ENCODE measurements around the gene P4HTM. TPM values are rescaled to one million over a fixed set of nuclear protein-coding genes. Genes with fewer than 3 reads are reported as not detected.

The P4HTM gene
- total RNA-seq, 1 experiment from 2014 or later: 17.6 TPM

DNA sequence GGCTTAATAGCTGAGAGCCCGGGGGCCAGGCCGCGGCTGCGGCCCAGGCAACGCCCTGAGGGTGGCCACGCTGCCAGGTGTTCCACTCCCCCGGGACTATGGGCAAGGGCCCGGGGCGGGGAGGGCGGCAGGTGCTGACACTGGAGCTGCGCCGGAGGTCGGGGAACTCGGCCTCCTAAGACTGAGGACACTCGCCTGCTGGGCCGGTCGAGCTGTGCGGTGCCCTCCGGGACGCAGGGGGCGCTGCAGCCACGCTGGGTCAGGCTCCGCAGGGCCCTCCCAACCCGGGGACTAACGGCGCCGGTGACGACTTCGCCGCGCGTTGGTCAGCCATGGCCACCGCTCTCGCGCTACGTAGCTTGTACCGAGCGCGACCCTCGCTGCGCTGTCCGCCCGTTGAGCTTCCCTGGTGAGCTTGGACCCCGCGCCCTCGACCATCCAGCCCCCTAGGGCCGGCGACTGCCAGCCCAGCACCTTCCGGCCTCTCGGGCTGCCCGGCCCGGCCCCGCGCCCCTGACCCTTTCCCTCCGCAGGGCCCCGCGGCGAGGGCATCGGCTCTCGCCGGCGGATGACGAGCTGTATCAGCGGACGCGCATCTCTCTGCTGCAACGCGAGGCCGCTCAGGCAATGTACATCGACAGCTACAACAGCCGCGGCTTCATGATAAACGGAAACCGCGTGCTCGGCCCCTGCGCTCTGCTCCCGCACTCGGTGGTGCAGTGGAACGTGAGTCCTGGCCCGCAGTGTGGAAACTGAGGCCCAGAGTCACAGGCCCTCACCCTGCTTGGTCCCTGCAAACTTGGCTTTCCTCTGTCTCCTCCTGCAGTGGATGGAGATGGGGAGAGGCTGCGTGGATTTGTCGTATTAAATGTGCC lies 32.0 kb downstream of the P4HTM start, which contains the start of gene NDUFAF3:
NDUFAF3 (plus strand) TSS at position 309 of the 875 bp plus-strand sequence; CDS start at position 333, 24 bp downstream.
- peak; percentile 98 for DNase-seq
- Histone ChIP-seq H3K27me3 (ENCODE audit: control insufficient read depth, insufficient read depth, low read length) (no peaks in the 10 kb centered on the region), H3K36me3 (replicated peaks; ENCODE audit: control insufficient read depth, insufficient read depth, low read length) (peaks cover 35% of the 10 kb centered on the region), H3K4me3 (ENCODE audit: insufficient read depth, low read depth, low read length) (peak within 1 kb of the TSS; percentile 96)

DNA sequence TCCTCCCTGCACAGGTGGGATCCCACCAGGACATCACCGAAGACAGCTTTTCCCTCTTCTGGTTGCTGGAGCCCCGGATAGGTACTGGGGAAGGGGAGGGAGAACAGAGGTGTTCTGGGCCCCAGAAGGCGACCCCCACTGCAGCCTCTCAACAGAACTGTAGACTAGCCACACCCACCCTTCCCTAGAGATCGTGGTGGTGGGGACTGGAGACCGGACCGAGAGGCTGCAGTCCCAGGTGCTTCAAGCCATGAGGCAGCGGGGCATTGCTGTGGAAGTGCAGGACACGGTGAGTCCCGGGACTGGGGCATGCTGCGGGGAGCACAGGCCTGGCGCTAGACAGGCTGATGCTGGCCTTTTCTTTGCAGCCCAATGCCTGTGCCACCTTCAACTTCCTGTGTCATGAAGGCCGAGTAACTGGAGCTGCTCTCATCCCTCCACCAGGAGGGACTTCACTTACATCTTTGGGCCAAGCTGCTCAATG lies 32.7 kb downstream of the P4HTM start:
- no peaks in the 10 kb centered on the region for H3K27me3 ChIP-seq (ENCODE audit: control insufficient read depth, insufficient read depth, low read length)
- H3K4me3 ChIP-seq (ENCODE audit: insufficient read depth, low read depth, low read length): peak overlapping the region; percentile 96
- DNase-seq: peak; percentile 62
- peaks cover 39% of the 10 kb centered on the region for H3K36me3 ChIP-seq (replicated peaks; ENCODE audit: control insufficient read depth, insufficient read depth, low read length)

DNA sequence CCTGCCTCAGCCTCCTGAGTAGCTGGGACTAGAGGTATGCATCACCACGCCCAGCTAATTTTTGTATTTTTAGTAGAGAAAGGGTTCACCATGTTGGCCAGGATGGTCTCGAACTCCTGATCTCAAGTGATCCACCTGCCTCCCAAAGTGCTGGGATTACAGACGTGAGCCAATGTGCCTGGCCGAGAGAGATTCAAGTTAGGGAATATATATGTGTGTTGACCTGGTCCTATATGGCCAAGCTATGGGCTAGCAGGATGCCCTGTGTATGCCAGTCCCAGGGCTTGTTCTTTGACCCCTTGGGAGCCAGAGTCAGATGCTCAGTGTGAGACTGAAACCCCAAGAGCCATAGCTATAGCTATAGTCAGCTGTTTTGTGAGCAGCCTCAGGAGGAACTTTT lies 33.7 kb downstream of the P4HTM start:
- DNase-seq: no peak
- Histone ChIP-seq H3K27me3 (ENCODE audit: control insufficient read depth, insufficient read depth, low read length) (no peaks in the 10 kb centered on the region), H3K36me3 (replicated peaks; ENCODE audit: control insufficient read depth, insufficient read depth, low read length) (peaks cover 42% of the 10 kb centered on the region), H3K4me3 (ENCODE audit: insufficient read depth, low read depth, low read length) (no peak overlapping the region)

DNA sequence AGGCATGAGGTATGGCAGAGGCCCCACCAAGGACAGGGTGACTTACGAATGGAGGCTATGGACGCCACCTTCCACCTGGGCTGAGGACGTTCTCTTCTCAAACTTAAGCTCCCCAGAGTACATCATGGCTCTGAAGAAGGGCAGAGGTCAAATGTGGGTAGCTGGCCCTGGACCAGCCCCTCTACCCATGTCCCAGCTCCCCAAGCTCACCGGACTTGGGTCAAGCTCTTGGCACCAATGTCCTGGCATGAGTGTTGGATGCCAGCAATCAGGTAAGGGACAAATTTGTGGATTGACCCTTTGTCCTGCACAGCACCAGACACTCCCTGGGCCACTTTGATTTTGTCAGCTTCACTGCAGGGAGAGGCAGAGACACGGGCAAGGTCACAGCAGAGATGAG lies 34.4 kb downstream of the P4HTM start:
- Histone ChIP-seq H3K27me3 (ENCODE audit: control insufficient read depth, insufficient read depth, low read length) (no peaks in the 10 kb centered on the region), H3K36me3 (replicated peaks; ENCODE audit: control insufficient read depth, insufficient read depth, low read length) (peaks cover 42% of the 10 kb centered on the region), H3K4me3 (ENCODE audit: insufficient read depth, low read depth, low read length) (no peak overlapping the region)
- DNase-seq: no peak

DNA sequence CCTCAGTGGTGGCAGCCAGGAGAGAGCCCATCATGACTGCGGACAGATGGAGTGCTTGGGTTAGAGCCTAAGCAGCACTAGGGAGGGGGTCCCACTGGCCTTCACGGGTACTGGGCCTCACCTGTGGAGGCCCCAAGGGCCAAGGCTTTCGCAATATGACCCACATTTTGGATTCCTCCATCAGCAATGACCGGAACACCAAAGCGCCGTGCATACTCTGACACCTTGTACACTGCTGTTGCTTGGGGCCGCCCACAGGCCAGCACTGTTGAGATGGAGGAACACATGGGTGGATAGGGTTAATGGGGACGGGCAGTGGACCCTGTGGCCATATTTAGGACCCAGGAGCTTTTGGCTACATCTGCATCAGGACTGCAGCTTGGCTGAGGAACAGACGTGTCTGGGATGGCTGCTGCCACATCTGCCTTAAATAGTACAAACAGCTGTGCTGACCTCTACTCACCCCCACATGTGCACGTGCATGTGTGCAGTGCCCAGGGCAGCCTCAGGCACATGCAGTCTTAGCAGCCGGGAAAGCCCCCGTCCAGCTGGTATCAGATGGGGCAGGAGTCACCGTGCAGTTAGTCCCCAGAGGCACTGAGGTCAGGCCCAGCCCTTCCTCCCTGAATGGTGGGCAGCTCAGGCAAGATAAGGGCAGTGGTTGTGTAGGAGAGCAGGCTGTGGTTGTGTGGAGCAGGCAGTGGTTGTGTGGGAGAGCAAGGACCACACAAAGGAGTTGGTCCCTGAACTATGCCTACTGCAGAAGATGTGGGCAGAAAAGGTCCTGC lies 35.2 kb downstream of the P4HTM start:
- peak; percentile 18 for DNase-seq
- no peak overlapping the region for H3K4me3 ChIP-seq (ENCODE audit: insufficient read depth, low read depth, low read length)
- no peaks in the 10 kb centered on the region for H3K27me3 ChIP-seq (ENCODE audit: control insufficient read depth, insufficient read depth, low read length)
- peaks cover 42% of the 10 kb centered on the region for H3K36me3 ChIP-seq (replicated peaks; ENCODE audit: control insufficient read depth, insufficient read depth, low read length)

DNA sequence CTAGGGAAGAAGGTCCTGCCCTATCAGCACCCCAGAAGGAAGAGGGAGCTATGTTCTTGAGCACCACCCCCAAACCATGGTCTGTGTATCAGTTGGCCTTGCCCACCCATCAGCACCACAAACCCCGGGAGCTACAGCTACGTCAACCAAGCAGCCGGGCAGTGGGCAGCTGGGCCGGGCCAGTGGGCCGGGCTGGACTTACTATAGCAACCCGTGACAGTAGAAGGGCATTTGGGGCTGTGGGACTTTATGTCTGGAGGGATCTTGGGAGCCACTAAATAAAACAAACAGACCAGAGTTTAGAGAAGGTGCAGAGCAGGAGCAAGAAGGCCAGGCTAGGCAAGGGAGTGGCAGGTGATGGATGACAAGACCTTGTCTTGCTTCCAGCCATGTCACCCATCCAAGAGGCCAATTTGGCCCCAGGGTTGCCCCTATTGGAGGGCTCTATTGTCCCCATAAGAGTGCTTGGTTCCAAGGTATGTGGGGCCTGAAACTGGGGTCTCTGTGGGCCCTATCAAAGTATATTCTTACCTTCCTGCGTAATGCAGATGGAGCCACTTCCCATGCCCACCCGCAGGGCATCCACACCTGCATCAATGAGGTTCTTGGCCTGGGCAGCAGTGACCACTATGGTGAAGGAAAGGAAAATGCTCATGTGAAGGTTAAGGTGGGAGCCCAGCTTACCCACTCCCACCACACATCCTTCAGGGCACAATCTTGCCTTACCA lies 35.9 kb downstream of the P4HTM start:
- peaks cover 47% of the 10 kb centered on the region for H3K36me3 ChIP-seq (replicated peaks; ENCODE audit: control insufficient read depth, insufficient read depth, low read length)
- H3K4me3 ChIP-seq (ENCODE audit: insufficient read depth, low read depth, low read length): no peak overlapping the region
- H3K27me3 ChIP-seq (ENCODE audit: control insufficient read depth, insufficient read depth, low read length): no peaks in the 10 kb centered on the region
- peak; percentile 16 for DNase-seq

DNA sequence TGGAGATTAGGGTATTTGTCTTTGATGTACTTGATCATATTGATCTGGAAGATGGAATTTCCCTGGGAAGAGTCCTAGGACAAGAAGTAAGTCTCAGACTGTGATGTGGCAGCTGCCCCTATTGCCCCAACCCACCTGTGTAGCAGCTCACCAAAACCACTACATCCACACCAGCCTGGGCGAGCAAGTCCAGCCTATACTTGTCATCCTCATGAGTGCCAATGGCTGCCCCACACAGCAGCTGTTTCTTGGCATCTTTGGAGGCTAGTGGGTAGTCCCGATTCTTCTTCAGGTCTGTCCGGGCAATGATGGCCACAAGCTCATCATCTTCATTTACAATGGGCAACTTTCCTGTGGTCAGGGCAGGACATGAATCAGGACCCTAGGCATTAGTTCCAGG lies 36.5 kb downstream of the P4HTM start:
- Histone ChIP-seq H3K27me3 (ENCODE audit: control insufficient read depth, insufficient read depth, low read length) (no peaks in the 10 kb centered on the region), H3K4me3 (ENCODE audit: insufficient read depth, low read depth, low read length) (no peak overlapping the region), H3K36me3 (replicated peaks; ENCODE audit: control insufficient read depth, insufficient read depth, low read length) (peaks cover 47% of the 10 kb centered on the region)
- DNase-seq: no peak

DNA sequence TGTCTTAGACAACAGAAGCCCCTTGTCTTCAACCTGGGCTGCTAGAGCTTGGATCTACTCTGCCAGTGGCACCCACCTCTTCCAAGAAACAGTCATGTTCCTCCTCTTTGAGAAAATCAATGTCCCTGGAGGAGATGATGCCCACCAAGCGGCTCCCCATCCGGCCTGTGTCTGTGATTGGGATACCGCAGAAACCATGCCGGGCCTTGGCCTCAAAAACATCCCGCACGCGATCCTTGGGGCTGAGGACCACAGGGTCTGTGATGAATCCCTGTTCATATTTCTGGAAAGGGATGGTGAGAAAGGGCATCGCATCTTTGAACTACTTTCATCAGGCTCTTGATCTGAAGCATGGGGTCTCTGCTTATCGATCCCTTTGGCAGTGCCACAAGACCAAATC lies 37.6 kb downstream of the P4HTM start:
- no peak overlapping the region for H3K4me3 ChIP-seq (ENCODE audit: insufficient read depth, low read depth, low read length)

DNA sequence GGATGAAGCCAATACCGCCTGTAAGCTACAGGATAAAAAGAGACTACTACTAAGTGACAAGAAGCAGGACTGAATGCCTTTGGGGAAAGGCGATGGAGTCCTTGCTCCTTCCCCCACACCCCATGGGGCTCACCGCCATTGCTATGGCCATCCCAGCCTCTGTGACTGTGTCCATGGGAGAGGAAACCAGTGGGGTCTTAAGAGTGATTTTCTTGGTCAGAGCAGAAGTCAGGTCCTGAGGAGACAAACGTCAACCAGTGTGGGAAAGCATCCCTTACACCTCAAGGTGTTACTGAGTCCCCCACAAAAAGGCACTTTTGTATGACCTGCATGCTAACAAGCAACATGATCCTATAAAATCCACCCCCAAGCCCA lies 38.2 kb downstream of the P4HTM start:
- H3K4me3 ChIP-seq (ENCODE audit: insufficient read depth, low read depth, low read length): peak overlapping the region; percentile 80; the same call in 1 of the 2 replicates
- peaks cover 60% of the 10 kb centered on the region for H3K36me3 ChIP-seq (replicated peaks; ENCODE audit: control insufficient read depth, insufficient read depth, low read length)
- no peaks in the 10 kb centered on the region for H3K27me3 ChIP-seq (ENCODE audit: control insufficient read depth, insufficient read depth, low read length)
- DNase-seq: peak; percentile 24

More for the DNA sequence above, 37.6 kb downstream of the P4HTM start:
- Histone ChIP-seq H3K27me3 (ENCODE audit: control insufficient read depth, insufficient read depth, low read length) (no peaks in the 10 kb centered on the region), H3K36me3 (replicated peaks; ENCODE audit: control insufficient read depth, insufficient read depth, low read length) (peaks cover 58% of the 10 kb centered on the region)
- DNase-seq: no peak

DNA sequence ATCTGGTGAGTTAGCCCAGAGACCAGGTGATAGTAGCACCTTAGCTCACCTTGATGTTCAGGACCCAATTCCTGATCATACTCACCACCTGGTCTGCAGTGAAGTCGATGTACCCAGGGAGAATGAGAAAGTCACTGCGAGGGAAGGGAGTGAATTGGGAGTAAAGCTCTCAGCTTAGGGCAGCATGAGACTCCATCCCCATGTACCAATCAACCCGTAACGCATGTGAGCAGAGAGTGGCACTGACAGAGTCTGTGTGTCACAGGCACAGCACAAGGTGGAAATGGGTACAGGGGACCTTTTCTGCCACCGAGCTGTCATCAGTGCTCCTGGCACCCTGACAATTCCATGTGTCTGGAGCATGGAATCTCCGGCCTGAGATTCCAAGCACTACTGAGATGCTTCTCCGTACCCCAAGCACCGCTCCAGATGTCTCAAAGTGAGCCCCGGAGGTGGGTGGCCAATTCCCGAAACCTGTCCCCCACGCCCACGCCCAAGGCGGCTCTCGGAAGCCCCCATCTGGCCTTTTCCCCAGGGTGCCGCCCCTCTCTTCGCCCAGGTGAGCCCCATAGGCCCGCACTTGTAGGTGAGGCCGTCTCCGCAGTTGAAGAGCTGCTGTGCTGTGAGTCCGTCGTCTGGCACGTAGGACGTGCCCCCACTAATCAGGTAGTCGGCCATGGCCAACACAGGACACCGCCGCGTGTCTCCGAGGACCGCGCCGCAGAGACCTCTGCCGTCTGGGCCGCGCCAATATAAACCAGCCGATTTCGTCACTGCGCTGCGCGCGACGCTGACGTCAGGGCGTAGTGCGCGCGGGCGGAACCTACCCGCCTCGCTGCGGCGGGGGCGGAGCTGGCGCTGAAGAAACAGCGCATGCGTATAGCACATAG lies 38.9 kb downstream of the P4HTM start, which contains the start of gene IMPDH2:
IMPDH2 (minus strand) TSS at position 726 of the 890 bp plus-strand sequence; CDS start at position 678, 48 bp downstream.
- DNase-seq: peak; percentile 93
- Histone ChIP-seq H3K27me3 (ENCODE audit: control insufficient read depth, insufficient read depth, low read length) (no peaks in the 10 kb centered on the region), H3K4me3 (ENCODE audit: insufficient read depth, low read depth, low read length) (peak within 1 kb of the TSS; percentile 80), H3K36me3 (replicated peaks; ENCODE audit: control insufficient read depth, insufficient read depth, low read length) (peaks cover 58% of the 10 kb centered on the region)

DNA sequence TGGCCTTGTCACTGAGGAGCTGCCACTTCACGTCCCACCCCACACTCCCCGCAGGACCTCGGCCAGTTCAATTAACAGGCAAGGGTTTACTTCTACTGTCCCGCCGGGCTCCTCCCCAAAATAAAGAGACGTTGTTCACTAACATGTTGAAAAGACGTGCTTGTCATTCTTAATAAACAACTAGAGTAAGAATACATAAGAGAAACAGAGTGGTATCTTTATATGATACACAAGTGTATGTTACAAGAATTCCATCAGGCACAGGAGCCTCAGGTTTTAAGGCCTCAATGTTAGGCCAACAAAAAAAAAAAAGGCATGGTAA lies 39.5 kb downstream of the P4HTM start:
- peaks cover 54% of the 10 kb centered on the region for H3K36me3 ChIP-seq (replicated peaks; ENCODE audit: control insufficient read depth, insufficient read depth, low read length)

DNA sequence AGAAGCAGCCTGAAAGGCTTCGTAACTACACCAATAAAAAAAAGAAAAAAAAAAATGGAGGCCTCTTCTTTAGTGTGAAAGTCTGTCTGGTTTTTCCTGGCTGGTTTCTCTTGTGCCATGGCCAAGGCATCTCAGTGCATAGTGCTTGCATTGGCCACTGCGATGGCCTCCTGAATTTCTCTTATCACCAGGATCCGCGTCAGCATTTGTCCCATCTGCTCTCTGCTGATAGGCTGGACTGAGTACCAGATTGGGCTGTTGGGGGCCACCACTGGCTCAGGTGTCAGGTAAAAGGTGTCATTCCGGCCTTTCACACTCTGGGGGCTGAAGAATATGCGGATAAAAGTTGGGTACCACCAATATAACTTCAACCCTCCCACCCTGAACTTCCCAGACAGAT lies 40.3 kb downstream of the P4HTM start:
- no peak for DNase-seq
- H3K4me3 ChIP-seq (ENCODE audit: insufficient read depth, low read depth, low read length): no peak overlapping the region
- peaks cover 50% of the 10 kb centered on the region for H3K36me3 ChIP-seq (replicated peaks; ENCODE audit: control insufficient read depth, insufficient read depth, low read length)
- no peaks in the 10 kb centered on the region for H3K27me3 ChIP-seq (ENCODE audit: control insufficient read depth, insufficient read depth, low read length)

More for the DNA sequence above, 39.5 kb downstream of the P4HTM start:
- H3K27me3 ChIP-seq (ENCODE audit: control insufficient read depth, insufficient read depth, low read length): no peaks in the 10 kb centered on the region
- DNase-seq: no peak
- H3K4me3 ChIP-seq (ENCODE audit: insufficient read depth, low read depth, low read length): no peak overlapping the region

DNA sequence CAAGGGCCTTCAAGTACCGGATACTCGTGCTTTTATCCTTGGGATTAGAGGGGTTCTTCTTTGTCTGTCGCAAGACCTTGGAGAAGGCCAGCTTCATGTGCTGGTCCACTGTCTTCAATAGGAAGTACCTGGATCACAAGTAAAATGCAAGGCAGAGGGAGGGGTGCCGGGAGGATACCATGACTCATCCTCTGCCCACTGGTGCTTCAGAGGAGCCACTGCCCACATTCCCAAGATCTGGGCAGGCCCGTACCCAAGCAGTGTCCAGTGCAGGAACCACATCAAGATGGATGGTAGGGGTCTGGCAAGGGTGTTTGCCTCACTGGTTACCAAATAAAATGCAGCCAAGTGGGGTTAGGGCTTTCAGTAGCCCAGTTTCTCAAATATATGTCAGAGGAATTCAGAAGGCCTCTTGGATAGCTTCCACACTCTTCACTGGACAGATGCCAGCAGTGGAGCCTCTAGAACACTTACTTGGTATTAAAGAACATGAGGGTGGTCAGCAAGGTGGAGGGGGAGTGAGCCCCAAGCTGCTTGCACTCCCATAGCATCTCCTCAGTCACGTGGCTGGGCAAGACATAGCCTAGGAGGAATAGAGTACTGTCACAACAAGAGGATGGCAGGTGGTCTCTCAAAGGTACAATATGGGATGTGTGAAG lies 42.7 kb downstream of the P4HTM start:
- Histone ChIP-seq H3K4me3 (ENCODE audit: insufficient read depth, low read depth, low read length) (no peak overlapping the region), H3K27me3 (ENCODE audit: control insufficient read depth, insufficient read depth, low read length) (no peaks in the 10 kb centered on the region), H3K36me3 (replicated peaks; ENCODE audit: control insufficient read depth, insufficient read depth, low read length) (peaks cover 33% of the 10 kb centered on the region)
- DNase-seq: no peak

Data from H7 (cell line).